Effector memory CD8-positive, alpha-beta T cell (primary cell): Measurements from ENCODE around the gene LAIR1.

Experiments
- ATAC-seq: fragments of 150-1000 bp; cut with Tn5 transposase; replicated peaks from 2 replicates; pipeline ENCODE4 v1.10.0; 2021; ENCODE audit warnings: mild to moderate bottlenecking, moderate library complexity
- DNase-seq, 3 experiments: peaks; one replicate each; pipeline ENCODE4 v3.0.0; 2021
- H3K27ac Mint-ChIP-seq, 2 donors: one replicate each; pipeline ENCODE4 v1.8.0; 2022; ENCODE audit warnings: mild to moderate bottlenecking in 2 of 2, mixed read lengths in 2 of 2, moderate library complexity in 2 of 2
- H3K27me3 Mint-ChIP-seq, 2 donors: one replicate each; pipeline ENCODE4 v1.8.0; 2022; ENCODE audit warnings: mixed read lengths in 2 of 2
- H3K36me3 Mint-ChIP-seq: one replicate; pipeline ENCODE4 v1.8.0; 2022; ENCODE audit warnings: mild to moderate bottlenecking, moderate library complexity, mixed read lengths; ENCODE audit not compliant: insufficient read depth
- H3K4me1 Mint-ChIP-seq, 2 donors: one replicate each; pipeline ENCODE4 v1.8.0; 2022; ENCODE audit warnings: low read depth in 2 of 2, mixed read lengths in 2 of 2
- H3K4me3 Mint-ChIP-seq, 2 donors: one replicate each; pipeline ENCODE4 v1.8.0; 2022; ENCODE audit warnings: mild to moderate bottlenecking in 2 of 2, mixed read lengths in 2 of 2, moderate library complexity in 2 of 2
- H3K9me3 Mint-ChIP-seq, 2 donors: one replicate each; pipeline ENCODE4 v1.8.0; 2022; ENCODE audit warnings: mixed read lengths in 2 of 2
- total RNA-seq, 9 experiments: gene quantifications; one replicate each; lab custom pipeline; 2026; lab: John Stamatoyannopoulos, UW

The LAIR1 gene
- total RNA-seq: 3.0 to 57.9 (median 31.5) reads per million in 9 experiments

GRCh38 chr19:54364775-54365257 lies at the start of gene LAIR1:
TSS of gene LAIR1 (minus strand) at chr19:54364931. CDS start at chr19:54364804, 127 bp downstream.
- DNase-seq: peak in 2 of 3 experiments; percentile 25 to 31
- Mint-ChIP-seq H3K36me3 (peaks cover 22% of the 10 kb centered on the region), H3K27ac (peak within 1 kb of the TSS; percentile 72 to 96), H3K4me1 (peaks cover 56 to 65% of the 10 kb centered on the region in 2 donors), H3K4me3 (peak within 1 kb of the TSS; percentile 82 to 98), H3K27me3 (no peaks in the 10 kb centered on the region), H3K9me3 (no peaks in the 10 kb centered on the region)
- ATAC-seq: peak; percentile 65

DNA sequence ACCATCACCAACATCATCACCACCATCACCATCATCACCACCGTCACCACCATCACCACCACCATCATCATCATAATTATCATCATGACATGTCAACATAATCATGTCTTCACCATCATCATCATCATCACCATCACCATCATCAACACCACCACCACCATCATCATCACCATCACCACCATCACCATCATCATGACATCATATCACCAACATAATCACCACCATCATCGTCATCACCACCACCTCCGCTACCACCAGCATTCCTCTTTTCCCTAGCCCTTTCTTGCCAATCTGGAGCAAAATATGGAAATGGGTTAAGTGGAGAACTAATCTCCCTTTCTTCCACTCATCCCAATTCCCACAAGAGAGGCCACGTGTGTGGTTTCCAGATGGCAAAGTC lies 49.4 kb upstream of the LAIR1 start:
- H3K4me1 Mint-ChIP-seq: peaks cover 13 to 16% of the 10 kb centered on the region in 2 donors
- peak overlapping the region in 1 of 2 donors; percentile 4 for H3K27ac Mint-ChIP-seq
- ATAC-seq (no peak), DNase-seq (no peak)
- H3K27me3 Mint-ChIP-seq: peaks cover 41 to 43% of the 10 kb centered on the region in 2 donors
- no peaks in the 10 kb centered on the region for H3K36me3 Mint-ChIP-seq
- H3K4me3 Mint-ChIP-seq: no peak overlapping the region
- peaks cover 6 to 10% of the 10 kb centered on the region in 2 donors for H3K9me3 Mint-ChIP-seq

DNA sequence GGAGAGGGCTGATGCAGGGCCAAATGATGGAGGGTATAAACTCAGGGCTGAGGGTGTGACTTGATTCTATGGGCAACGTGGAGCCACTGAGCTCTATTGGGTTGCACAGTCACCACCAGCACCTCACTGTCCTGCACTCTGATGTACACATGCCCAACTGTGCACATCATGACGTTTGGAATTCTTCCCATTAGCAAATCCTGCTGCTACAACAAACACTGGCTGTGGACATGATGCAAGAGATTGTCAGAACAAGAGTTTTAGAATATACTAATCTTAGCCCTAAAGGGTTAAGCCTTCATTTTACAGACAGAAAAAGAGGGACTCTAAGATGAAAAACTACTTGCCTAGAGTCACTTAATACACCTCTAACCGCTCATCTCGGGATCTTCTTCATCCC lies 48.1 kb upstream of the LAIR1 start:
- no peak for ATAC-seq
- peaks cover 36 to 37% of the 10 kb centered on the region in 2 donors for H3K27me3 Mint-ChIP-seq

GRCh38 chr19:54411033-54411432 lies 46.3 kb upstream of the LAIR1 start:
- Mint-ChIP-seq H3K36me3 (peaks cover 4% of the 10 kb centered on the region), H3K27ac (no peak overlapping the region), H3K4me1 (peaks cover 4% of the 10 kb centered on the region in 2 donors), H3K9me3 (peaks cover 7 to 10% of the 10 kb centered on the region in 2 donors), H3K4me3 (no peak overlapping the region), H3K27me3 (peaks cover 20 to 23% of the 10 kb centered on the region in 2 donors)
- ATAC-seq (no peak), DNase-seq (no peak)

More for the DNA sequence above, 48.1 kb upstream of the LAIR1 start:
- peaks cover 4% of the 10 kb centered on the region for H3K36me3 Mint-ChIP-seq
- no peak for DNase-seq
- peaks cover 8 to 11% of the 10 kb centered on the region in 2 donors for H3K4me1 Mint-ChIP-seq
- no peak overlapping the region for H3K4me3 Mint-ChIP-seq
- H3K27ac Mint-ChIP-seq: no peak overlapping the region
- peaks cover 7 to 10% of the 10 kb centered on the region in 2 donors for H3K9me3 Mint-ChIP-seq

DNA sequence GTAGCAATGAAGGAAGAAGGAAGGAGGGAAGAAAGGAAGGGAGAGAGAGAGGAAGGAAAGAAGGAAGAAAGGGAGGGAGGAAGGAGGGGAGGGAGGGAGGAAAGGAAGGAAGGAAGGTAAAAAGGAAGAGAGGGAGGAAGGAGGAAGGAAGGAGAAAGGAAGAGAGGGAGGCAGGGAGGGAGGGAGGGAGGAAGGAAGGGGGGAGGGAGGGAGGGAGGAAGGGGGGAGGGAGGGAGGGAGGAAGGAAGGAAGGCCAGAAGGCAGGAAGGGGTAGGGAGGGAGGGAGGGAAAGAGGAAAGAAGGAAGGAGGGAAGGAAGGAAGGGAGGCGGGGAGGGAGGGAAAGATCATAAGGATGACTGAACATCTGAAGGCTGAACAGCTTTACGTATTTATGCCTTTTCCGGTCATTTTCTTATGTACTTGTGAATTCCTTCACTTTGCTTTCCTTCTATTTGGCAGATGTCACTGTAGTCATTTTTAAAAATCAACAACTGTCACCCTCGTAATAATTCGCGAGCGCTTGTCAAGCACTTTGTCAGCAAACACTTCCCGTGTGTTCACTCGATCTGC lies 43.8 kb upstream of the LAIR1 start:
- Mint-ChIP-seq H3K27ac (peak overlapping the region; percentile 83), H3K4me3 (no peak overlapping the region), H3K9me3 (peaks cover under 1 to 2% of the 10 kb centered on the region in 2 donors), H3K4me1 (peaks cover 0 to 4% of the 10 kb centered on the region in 2 donors), H3K36me3 (peaks cover 6% of the 10 kb centered on the region), H3K27me3 (peaks cover 5 to 7% of the 10 kb centered on the region in 2 donors)
- no peak for ATAC-seq
- DNase-seq: no peak

- Mint-ChIP-seq H3K9me3 (peaks cover 0 to 2% of the 10 kb centered on the region in 2 donors), H3K27ac (peak overlapping the region; percentile 83), H3K4me3 (no peak overlapping the region), H3K36me3 (peaks cover 6% of the 10 kb centered on the region), H3K4me1 (peaks cover 0 to 4% of the 10 kb centered on the region in 2 donors), H3K27me3 (peaks cover 10% of the 10 kb centered on the region in 2 donors)
- DNase-seq: no peak
- ATAC-seq: no peak
These were observed 43.0 kb upstream of the LAIR1 start for GRCh38 chr19:54407780-54408179.

DNA sequence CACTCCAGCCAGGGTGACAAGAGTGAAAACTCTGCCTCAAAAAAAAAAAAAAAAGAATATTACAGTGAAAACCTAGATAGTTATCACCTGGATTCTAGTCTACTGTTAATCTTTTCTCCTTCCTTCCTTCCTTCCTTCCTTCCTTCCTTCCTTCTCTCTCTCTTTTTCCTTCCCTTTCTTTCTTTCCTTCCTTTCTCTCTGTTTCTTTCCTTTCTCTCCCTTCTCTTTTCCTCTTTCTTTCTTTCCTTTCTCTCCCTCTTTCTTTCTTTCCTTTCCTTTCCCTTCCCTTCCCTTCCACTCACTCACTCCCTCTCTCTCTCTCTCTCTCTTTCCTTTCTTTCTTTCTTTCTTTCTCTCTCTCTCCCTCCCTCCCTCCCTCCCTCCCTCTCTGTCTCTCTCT lies 40.9 kb upstream of the LAIR1 start:
- DNase-seq (no peak), ATAC-seq (no peak)
- Mint-ChIP-seq H3K27me3 (peaks cover 10 to 12% of the 10 kb centered on the region in 2 donors), H3K27ac (no peak overlapping the region), H3K4me3 (no peak overlapping the region), H3K36me3 (peaks cover 6% of the 10 kb centered on the region), H3K9me3 (peaks cover 0 to 2% of the 10 kb centered on the region in 2 donors), H3K4me1 (no peaks in the 10 kb centered on the region)

- Mint-ChIP-seq H3K27me3 (peaks cover 16 to 24% of the 10 kb centered on the region in 2 donors), H3K9me3 (no peaks in the 10 kb centered on the region), H3K36me3 (peaks cover 2% of the 10 kb centered on the region), H3K4me3 (no peak overlapping the region), H3K27ac (no peak overlapping the region), H3K4me1 (no peaks in the 10 kb centered on the region)
- no peak for DNase-seq
- ATAC-seq: no peak
These were observed 38.3 kb upstream of the LAIR1 start for GRCh38 chr19:54403054-54403453.

DNA sequence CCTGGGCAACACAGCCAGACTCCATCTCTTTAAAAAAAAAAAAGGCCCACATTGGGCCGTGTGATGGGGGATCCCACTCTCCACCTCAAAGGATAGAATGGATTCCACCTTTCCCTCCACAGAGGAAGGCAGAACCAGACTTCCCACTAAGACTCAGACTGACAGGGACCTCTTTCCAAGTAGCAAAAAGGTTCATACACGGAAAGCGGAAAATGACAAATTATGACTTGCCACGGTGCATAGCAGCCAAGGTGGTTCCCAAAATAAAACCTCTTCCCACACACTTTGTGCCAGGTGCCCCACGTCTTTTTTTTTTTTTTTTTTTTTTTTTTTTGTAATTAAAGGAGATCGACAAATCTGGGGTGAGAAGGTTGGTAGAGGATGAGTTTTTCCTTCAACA lies 36.2 kb upstream of the LAIR1 start:
- no peak overlapping the region for H3K27ac Mint-ChIP-seq

GRCh38 chr19:54399189-54399588 lies 34.5 kb upstream of the LAIR1 start:
- Mint-ChIP-seq H3K9me3 (no peaks in the 10 kb centered on the region), H3K27ac (no peak overlapping the region)

More for the DNA sequence above, 36.2 kb upstream of the LAIR1 start:
- H3K27me3 Mint-ChIP-seq: peaks cover 16 to 32% of the 10 kb centered on the region in 2 donors
- ATAC-seq: no peak
- peaks cover 2% of the 10 kb centered on the region for H3K36me3 Mint-ChIP-seq
- no peaks in the 10 kb centered on the region for H3K9me3 Mint-ChIP-seq
- H3K4me1 Mint-ChIP-seq: no peaks in the 10 kb centered on the region
- no peak for DNase-seq
- H3K4me3 Mint-ChIP-seq: no peak overlapping the region

DNA sequence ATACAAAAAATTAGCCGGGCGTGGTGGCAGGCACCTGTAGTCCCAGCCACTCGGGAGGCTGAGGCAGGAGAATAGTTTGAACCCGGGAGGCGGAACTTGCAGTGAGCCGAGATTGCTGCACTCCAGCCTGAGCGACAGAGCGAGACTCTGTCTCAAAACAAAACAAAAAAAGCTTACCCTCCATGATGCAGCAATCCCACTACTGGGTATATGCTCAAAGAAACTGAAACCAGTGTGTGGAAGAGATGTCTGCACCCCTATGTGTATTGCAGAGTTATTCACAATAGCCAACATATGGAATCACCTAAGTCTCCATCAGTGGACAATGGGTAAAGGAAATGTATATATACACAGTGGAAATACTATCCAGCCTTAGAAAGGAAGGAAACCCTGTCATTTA lies 31.0 kb upstream of the LAIR1 start:
- Mint-ChIP-seq H3K4me1 (peaks cover 5 to 6% of the 10 kb centered on the region in 2 donors), H3K27ac (no peak overlapping the region), H3K27me3 (peaks cover 18 to 42% of the 10 kb centered on the region in 2 donors), H3K9me3 (no peaks in the 10 kb centered on the region), H3K36me3 (no peaks in the 10 kb centered on the region), H3K4me3 (no peak overlapping the region)
- no peak for DNase-seq
- no peak for ATAC-seq

More at GRCh38 chr19:54399189-54399588, 34.5 kb upstream of the LAIR1 start:
- Mint-ChIP-seq H3K4me3 (no peak overlapping the region), H3K36me3 (peaks cover 2% of the 10 kb centered on the region), H3K27me3 (peaks cover 19 to 37% of the 10 kb centered on the region in 2 donors), H3K4me1 (no peaks in the 10 kb centered on the region)
- DNase-seq (no peak), ATAC-seq (no peak)

DNA sequence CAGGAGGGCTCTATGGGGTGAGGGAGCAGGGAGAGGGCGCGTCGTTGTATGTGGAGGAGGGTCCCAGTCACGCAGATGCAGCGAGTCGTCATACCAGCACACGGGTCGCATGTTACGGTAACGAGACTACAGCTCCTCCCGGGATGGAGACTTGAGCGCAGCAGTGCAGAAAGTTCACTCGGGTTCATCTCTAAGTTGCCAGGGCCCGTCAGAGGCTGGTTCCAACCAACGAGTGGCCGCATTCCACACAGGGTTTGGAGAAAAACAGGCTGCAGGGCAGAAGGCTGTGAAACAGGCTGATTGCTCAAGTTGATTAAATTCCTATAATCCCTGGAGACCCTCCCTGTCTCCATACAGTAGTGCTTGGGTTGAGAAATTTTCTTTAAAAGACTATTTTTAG lies 28.6 kb upstream of the LAIR1 start:
- H3K4me3 Mint-ChIP-seq: no peak overlapping the region
- no peaks in the 10 kb centered on the region for H3K9me3 Mint-ChIP-seq
- H3K36me3 Mint-ChIP-seq: no peaks in the 10 kb centered on the region
- DNase-seq: no peak
- H3K4me1 Mint-ChIP-seq: peaks cover 14% of the 10 kb centered on the region in 2 donors
- ATAC-seq: no peak
- H3K27ac Mint-ChIP-seq: no peak overlapping the region
- H3K27me3 Mint-ChIP-seq: peaks cover 13 to 30% of the 10 kb centered on the region in 2 donors

GRCh38 chr19:54392105-54392504 lies 27.4 kb upstream of the LAIR1 start:
- peaks cover 3% of the 10 kb centered on the region for H3K36me3 Mint-ChIP-seq
- peaks cover 13 to 29% of the 10 kb centered on the region in 2 donors for H3K27me3 Mint-ChIP-seq
- no peaks in the 10 kb centered on the region for H3K9me3 Mint-ChIP-seq
- H3K4me3 Mint-ChIP-seq: no peak overlapping the region
- no peak for DNase-seq
- no peak overlapping the region for H3K27ac Mint-ChIP-seq
- ATAC-seq: no peak
- peaks cover 19 to 25% of the 10 kb centered on the region in 2 donors for H3K4me1 Mint-ChIP-seq

- H3K27ac Mint-ChIP-seq: no peak overlapping the region
These were observed 26.9 kb upstream of the LAIR1 start for GRCh38 chr19:54391589-54392061.

More at GRCh38 chr19:54391589-54392061, 26.9 kb upstream of the LAIR1 start:
- peaks cover 3% of the 10 kb centered on the region for H3K36me3 Mint-ChIP-seq
- H3K9me3 Mint-ChIP-seq: no peaks in the 10 kb centered on the region
- peaks cover 13 to 29% of the 10 kb centered on the region in 2 donors for H3K27me3 Mint-ChIP-seq
- H3K4me3 Mint-ChIP-seq: no peak overlapping the region
- DNase-seq (no peak), ATAC-seq (no peak)
- peaks cover 19 to 25% of the 10 kb centered on the region in 2 donors for H3K4me1 Mint-ChIP-seq
